Neural cell (in vitro differentiated cells): ENCODE data around the gene RAB17. TPM values are rescaled to one million over a fixed set of nuclear protein-coding genes. Genes with fewer than 3 reads are reported as not detected.

Source experiments
- H2AFZ ChIP-seq: fragments of 200-600, 300-800 bp; sonication (generic), shearing (Covaris generic); 2 replicates; pipeline ENCODE4 v1.6.0; 2014; ENCODE audit warnings: low read depth, mild to moderate bottlenecking, antibody characterized with exemption, low read length, moderate library complexity
- H3F3A ChIP-seq: fragments of 200-600 bp; shearing (Covaris generic); 2 replicates; pipeline ENCODE4 v1.6.1; 2016; ENCODE audit warnings: mild to moderate bottlenecking, moderate library complexity, mixed read lengths, antibody characterized with exemption, low read length; ENCODE audit not compliant: insufficient read depth, poor library complexity, severe bottlenecking
- H3K27ac ChIP-seq: fragments of 200-600, 300-800 bp; sonication (generic), shearing (Covaris generic); 2 replicates; pipeline ENCODE4 v1.5.1; 2014; ENCODE audit warnings: mild to moderate bottlenecking, low read length, moderate library complexity
- H3K27me3 ChIP-seq: fragments of 300-800, 200-600 bp; sonication (generic), shearing (Covaris generic); 2 replicates; pipeline ENCODE4 v1.6.0; 2014; ENCODE audit warnings: mild to moderate bottlenecking, low read depth, low read length, moderate library complexity; ENCODE audit not compliant: insufficient read depth
- H3K36me3 ChIP-seq: fragments of 300-800, 200-600 bp; sonication (generic), shearing (Covaris generic); 2 replicates; pipeline ENCODE4 v1.5.1; 2014; ENCODE audit warnings: mild to moderate bottlenecking, antibody characterized with exemption, low read length, moderate library complexity; ENCODE audit not compliant: insufficient read depth
- H3K4me2 ChIP-seq: fragments of 300-800, 200-600 bp; sonication (generic), shearing (Covaris generic); 2 replicates; pipeline ENCODE4 v1.6.0; 2014; ENCODE audit warnings: mild to moderate bottlenecking, low read length
- H3K4me3 ChIP-seq: fragments of 300-800, 200-600 bp; sonication (generic), shearing (Covaris generic); 2 replicates; pipeline ENCODE4 v1.5.1; 2014; ENCODE audit warnings: mild to moderate bottlenecking, low read length, moderate library complexity
- H3K79me2 ChIP-seq: fragments of 200-600 bp; shearing (Covaris generic); replicated peaks from 2 replicates; pipeline ENCODE4 v1.6.0; 2014; ENCODE audit warnings: mild to moderate bottlenecking, low read length, moderate library complexity; ENCODE audit not compliant: insufficient read depth
- H3K9ac ChIP-seq: fragments of 300-800, 200-600 bp; sonication (generic), shearing (Covaris generic); 2 replicates; pipeline ENCODE4 v1.6.1; 2016; ENCODE audit warnings: mild to moderate bottlenecking, low read length, mixed read lengths
- H3K9me2 ChIP-seq: fragments of 200-600 bp; shearing (Covaris generic); 2 replicates; pipeline ENCODE4 v1.6.1; 2016; ENCODE audit warnings: mild to moderate bottlenecking, low read length, mixed read lengths; ENCODE audit not compliant: insufficient read depth
- H3K9me3 ChIP-seq: fragments of 200-600, 300-800 bp; sonication (generic), shearing (Covaris generic); 2 replicates; pipeline ENCODE4 v1.6.1; 2016; ENCODE audit warnings: mild to moderate bottlenecking, mixed run types, low read length, moderate library complexity, mixed read lengths
- H4K20me1 ChIP-seq: fragments of 200-600 bp; shearing (Covaris generic); 2 replicates; pipeline ENCODE4 v1.6.1; 2016; ENCODE audit warnings: mild to moderate bottlenecking, mixed run types; ENCODE audit not compliant: insufficient read depth
- EP300 ChIP-seq: fragments of 450-650 bp; conservative IDR thresholded peaks from 2 replicates; pipeline ENCODE4 v1.6.1; 2014; ENCODE audit warnings: antibody characterized with exemption, mild to moderate bottlenecking, moderate library complexity; ENCODE audit not compliant: poor library complexity, severe bottlenecking
- EZH2 ChIP-seq: fragments of 200-600, 300-800 bp; shearing (Covaris generic), sonication (generic); IDR thresholded peaks from 2 replicates; pipeline ENCODE4 v1.6.1; 2014; ENCODE audit warnings: antibody characterized with exemption, low read length, borderline replicate concordance, mild to moderate bottlenecking; ENCODE audit not compliant: insufficient read depth, poor library complexity, severe bottlenecking
- MXI1 ChIP-seq: fragments of 450-650 bp; conservative IDR thresholded peaks from 2 replicates; pipeline ENCODE4 v1.6.1; 2014; ENCODE audit warnings: antibody characterized with exemption, mild to moderate bottlenecking; ENCODE audit not compliant: poor library complexity, severe bottlenecking
- POLR2AphosphoS5 ChIP-seq: IDR thresholded peaks from 2 replicates; pipeline ENCODE4 v1.6.1; 2012
- RAD21 ChIP-seq: fragments of 450-650 bp; conservative IDR thresholded peaks from 2 replicates; pipeline ENCODE4 v1.6.1; 2014; ENCODE audit warnings: antibody characterized with exemption, mild to moderate bottlenecking, moderate library complexity
- SMC3 ChIP-seq: fragments of 450-650 bp; conservative IDR thresholded peaks from 2 replicates; pipeline ENCODE4 v1.6.1; 2014; ENCODE audit warnings: antibody characterized with exemption, mild to moderate bottlenecking, moderate library complexity; ENCODE audit not compliant: poor library complexity
- TAF1 ChIP-seq: IDR thresholded peaks from 2 replicates; pipeline ENCODE4 v1.6.1; 2012; ENCODE audit warnings: low read depth
- polyA plus RNA-seq: library from polyadenylated mRNA; depleted of rRNA; stranded (reverse); fragments of >200 nt; gene quantifications from 2 replicates; pipeline ENCODE4 v1.2.3, GENCODE V29; 2014
- TF ChIP-seq, protein P1 (sequence below): fragments of 450-650 bp; IDR thresholded peaks from 2 replicates; pipeline ENCODE4 v1.5.1; 2014; ENCODE audit warnings: antibody characterized with exemption, mild to moderate bottlenecking, moderate library complexity; ENCODE audit not compliant: poor library complexity, severe bottlenecking
- TF ChIP-seq, protein P2 (sequence below): IDR thresholded peaks from 2 replicates; pipeline ENCODE4 v1.6.1; 2012; ENCODE audit warnings: borderline replicate concordance

RAB17 gene
- polyA plus RNA-seq, 1 donor from 2014 or later, result not detected

DNA sequence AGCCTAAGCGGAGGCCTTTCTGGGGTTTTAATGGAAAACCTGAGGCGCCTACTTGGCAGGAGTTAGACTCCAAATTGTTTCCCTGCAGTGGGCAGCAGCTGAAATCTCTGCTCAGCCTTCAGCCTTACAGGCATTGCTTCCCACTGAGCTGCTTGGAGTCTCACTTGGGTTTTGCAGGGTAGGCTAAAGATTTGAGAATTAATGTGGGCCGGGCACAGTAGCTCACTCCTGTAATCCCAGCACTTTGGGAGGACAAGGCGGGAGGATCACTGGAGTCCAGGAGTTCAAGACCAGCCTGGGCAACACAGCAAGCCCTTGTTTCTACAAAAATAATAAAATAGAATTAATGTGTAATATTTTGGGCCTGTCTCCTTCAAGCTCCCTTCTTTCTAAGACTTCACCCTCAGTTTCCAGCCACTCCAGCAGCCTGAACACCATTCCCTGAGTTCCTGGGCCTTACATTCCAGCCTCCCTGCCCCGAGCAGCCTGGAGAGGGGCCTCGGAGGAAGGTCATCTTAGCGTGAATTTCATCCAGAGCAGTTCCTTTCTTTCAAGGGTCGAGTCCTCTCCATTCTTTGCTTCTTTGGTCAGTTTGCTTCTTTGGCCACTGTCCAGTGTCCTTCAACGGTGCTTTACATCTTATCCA is 9.1 kb upstream of the RAB17 start (continued):
- TF ChIP-seq SMC3, result no peak
- TF ChIP-seq EP300, result no peak

DNA sequence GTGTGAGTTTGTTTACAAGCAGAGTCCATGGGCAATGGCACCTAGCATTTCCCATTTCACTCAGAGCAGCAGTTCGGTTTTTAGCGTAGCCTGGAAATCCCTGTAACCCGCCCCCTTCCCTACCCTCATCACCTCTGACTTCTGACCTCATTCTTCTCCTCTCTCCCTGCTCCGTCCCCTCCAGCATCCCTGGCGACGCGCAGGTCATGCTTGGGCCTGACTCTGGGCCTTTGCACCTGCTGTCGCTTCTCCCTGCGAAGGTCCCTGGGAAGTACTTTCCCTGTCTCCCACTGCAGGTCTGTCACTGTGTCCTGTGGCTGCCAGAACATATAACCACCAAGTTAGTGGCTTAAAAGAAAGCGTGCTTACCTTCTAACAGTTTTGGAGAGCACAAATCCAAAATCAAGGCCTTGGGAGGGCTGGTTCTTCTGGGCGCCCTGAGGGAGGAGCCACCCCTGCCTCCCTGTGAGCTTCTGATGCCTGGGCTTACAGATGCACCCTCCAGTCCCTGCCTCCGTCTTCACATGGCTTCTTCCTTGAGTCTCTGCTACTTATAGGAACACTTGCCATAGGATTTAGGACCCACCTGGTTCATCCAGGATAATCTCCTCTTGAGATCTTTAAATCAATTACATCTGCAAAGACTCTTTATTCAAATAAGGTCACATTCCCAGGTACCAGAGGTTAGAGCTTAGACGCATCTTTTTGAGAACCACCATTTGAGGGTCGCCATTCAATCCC is 8.1 kb upstream of the RAB17 start:
- H2AFZ ChIP-seq, result no peak overlapping the region
- H4K20me1 ChIP-seq, result no peaks in the 10 kb centered on the region
- H3K4me3 ChIP-seq, result no peak overlapping the region
- H3K27ac ChIP-seq, result no peak overlapping the region
- H3K27me3 ChIP-seq, result no peaks in the 10 kb centered on the region
- no peak overlapping the region for H3K9ac ChIP-seq
- TF ChIP-seq POLR2AphosphoS5, result no peak
- no peak for TF ChIP-seq EP300
- no peak for TF ChIP-seq TAF1
- no peak for TF ChIP-seq EZH2
- TF ChIP-seq, protein P1, sequence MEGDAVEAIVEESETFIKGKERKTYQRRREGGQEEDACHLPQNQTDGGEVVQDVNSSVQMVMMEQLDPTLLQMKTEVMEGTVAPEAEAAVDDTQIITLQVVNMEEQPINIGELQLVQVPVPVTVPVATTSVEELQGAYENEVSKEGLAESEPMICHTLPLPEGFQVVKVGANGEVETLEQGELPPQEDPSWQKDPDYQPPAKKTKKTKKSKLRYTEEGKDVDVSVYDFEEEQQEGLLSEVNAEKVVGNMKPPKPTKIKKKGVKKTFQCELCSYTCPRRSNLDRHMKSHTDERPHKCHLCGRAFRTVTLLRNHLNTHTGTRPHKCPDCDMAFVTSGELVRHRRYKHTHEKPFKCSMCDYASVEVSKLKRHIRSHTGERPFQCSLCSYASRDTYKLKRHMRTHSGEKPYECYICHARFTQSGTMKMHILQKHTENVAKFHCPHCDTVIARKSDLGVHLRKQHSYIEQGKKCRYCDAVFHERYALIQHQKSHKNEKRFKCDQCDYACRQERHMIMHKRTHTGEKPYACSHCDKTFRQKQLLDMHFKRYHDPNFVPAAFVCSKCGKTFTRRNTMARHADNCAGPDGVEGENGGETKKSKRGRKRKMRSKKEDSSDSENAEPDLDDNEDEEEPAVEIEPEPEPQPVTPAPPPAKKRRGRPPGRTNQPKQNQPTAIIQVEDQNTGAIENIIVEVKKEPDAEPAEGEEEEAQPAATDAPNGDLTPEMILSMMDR, result no peak
- no peak for TF ChIP-seq MXI1
- TF ChIP-seq, protein P2, sequence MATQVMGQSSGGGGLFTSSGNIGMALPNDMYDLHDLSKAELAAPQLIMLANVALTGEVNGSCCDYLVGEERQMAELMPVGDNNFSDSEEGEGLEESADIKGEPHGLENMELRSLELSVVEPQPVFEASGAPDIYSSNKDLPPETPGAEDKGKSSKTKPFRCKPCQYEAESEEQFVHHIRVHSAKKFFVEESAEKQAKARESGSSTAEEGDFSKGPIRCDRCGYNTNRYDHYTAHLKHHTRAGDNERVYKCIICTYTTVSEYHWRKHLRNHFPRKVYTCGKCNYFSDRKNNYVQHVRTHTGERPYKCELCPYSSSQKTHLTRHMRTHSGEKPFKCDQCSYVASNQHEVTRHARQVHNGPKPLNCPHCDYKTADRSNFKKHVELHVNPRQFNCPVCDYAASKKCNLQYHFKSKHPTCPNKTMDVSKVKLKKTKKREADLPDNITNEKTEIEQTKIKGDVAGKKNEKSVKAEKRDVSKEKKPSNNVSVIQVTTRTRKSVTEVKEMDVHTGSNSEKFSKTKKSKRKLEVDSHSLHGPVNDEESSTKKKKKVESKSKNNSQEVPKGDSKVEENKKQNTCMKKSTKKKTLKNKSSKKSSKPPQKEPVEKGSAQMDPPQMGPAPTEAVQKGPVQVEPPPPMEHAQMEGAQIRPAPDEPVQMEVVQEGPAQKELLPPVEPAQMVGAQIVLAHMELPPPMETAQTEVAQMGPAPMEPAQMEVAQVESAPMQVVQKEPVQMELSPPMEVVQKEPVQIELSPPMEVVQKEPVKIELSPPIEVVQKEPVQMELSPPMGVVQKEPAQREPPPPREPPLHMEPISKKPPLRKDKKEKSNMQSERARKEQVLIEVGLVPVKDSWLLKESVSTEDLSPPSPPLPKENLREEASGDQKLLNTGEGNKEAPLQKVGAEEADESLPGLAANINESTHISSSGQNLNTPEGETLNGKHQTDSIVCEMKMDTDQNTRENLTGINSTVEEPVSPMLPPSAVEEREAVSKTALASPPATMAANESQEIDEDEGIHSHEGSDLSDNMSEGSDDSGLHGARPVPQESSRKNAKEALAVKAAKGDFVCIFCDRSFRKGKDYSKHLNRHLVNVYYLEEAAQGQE, result no peak
- no peak for TF ChIP-seq SMC3
- TF ChIP-seq RAD21, result no peak
- no peaks in the 10 kb centered on the region for H3F3A ChIP-seq
- no peaks in the 10 kb centered on the region for H3K9me3 ChIP-seq
- H3K9me2 ChIP-seq, result no peaks in the 10 kb centered on the region
- H3K36me3 ChIP-seq, result no peaks in the 10 kb centered on the region
- no peaks in the 10 kb centered on the region for H3K79me2 ChIP-seq
- H3K4me2 ChIP-seq, result no peak overlapping the region
